SK-N-SH (cell line): Measurements from ENCODE around the gene ENDOV. TPM values are rescaled to one million over a fixed set of nuclear protein-coding genes. Genes with fewer than 3 reads are reported as not detected.

Source experiments
- CTCF ChIA-PET: fragments of 300-600, 350-600 bp; formaldehyde crosslinking; extraction: SDS; loops from one replicate; lab custom pipeline; 2021; lab: Yijun Ruan, JAX
- POLR2A ChIA-PET: fragments of 350-600 bp; sonication (Branson Sonifier 250); formaldehyde crosslinking; extraction: SDS; loops from one replicate; lab custom pipeline; 2020; ENCODE audit warnings: antibody characterized with exemption, inconsistent platforms; lab: Yijun Ruan, JAX
- DNase-seq: peaks from one replicate; pipeline ENCODE4 v3.0.0; 2012
- H2AFZ ChIP-seq: fragments of 200-600 bp; sonication (generic); 2 replicates; pipeline ENCODE4 v1.8.1; 2016; ENCODE audit warnings: antibody characterized with exemption, mild to moderate bottlenecking, low read depth
- H3F3A ChIP-seq: fragments of 200-600 bp; sonication (generic); replicated peaks from 2 replicates; pipeline ENCODE3; 2016; ENCODE audit warnings: antibody characterized with exemption, mild to moderate bottlenecking; ENCODE audit not compliant: insufficient read depth
- H3K27ac ChIP-seq, 2 experiments: fragments of 200-500 bp in 1 of 2; fragments of 200-600 bp in 1 of 2; sonication (Bioruptor generic) in 1 of 2; sonication (generic), shearing (Covaris generic) in 1 of 2; 2 replicates each; pipeline versions ENCODE4 v1.5.1 to v1.6.1; 2014 to 2016; ENCODE audit warnings: low read depth in 2 of 2, inconsistent platforms in 1 of 2, low read length in 1 of 2, mild to moderate bottlenecking in 1 of 2, mixed read lengths in 1 of 2
- H3K27me3 ChIP-seq: fragments of 200-600 bp; sonication (generic), shearing (Covaris generic); 2 replicates; pipeline ENCODE4 v1.6.1; 2016; ENCODE audit warnings: mixed run types; ENCODE audit not compliant: insufficient read depth
- H3K36me3 ChIP-seq, 2 experiments: fragments of 200-500 bp in 1 of 2; fragments of 200-600 bp in 1 of 2; sonication (Bioruptor generic) in 1 of 2; sonication (generic) in 1 of 2; replicated peaks in 1 of 2; 2 replicates each; pipeline versions ENCODE3 to v1.5.1; 2014 to 2016; ENCODE audit warnings: low read length in 1 of 2, mild to moderate bottlenecking in 1 of 2; ENCODE audit not compliant: insufficient read depth in 2 of 2, control insufficient read depth in 1 of 2
- H3K4me1 ChIP-seq, 2 experiments: fragments of 200-500 bp in 1 of 2; fragments of 200-600 bp in 1 of 2; sonication (Bioruptor generic) in 1 of 2; sonication (generic), shearing (Covaris generic) in 1 of 2; 2 replicates each; pipeline versions ENCODE4 v1.5.1 to v1.6.1; 2014 to 2016; ENCODE audit warnings: low read depth in 1 of 2, low read length in 1 of 2, mixed run types in 1 of 2; ENCODE audit not compliant: insufficient read depth in 2 of 2, control insufficient read depth in 1 of 2
- H3K4me2 ChIP-seq: fragments of 200-600 bp; sonication (generic), shearing (Covaris generic); 2 replicates; pipeline ENCODE4 v1.6.1; 2017; ENCODE audit warnings: mixed run types
- H3K4me3 ChIP-seq, 2 experiments: fragments of 200-500 bp in 1 of 2; fragments of 200-600 bp in 1 of 2; sonication (Bioruptor generic) in 1 of 2; sonication (generic), shearing (Covaris generic) in 1 of 2; 2 replicates each; pipeline versions ENCODE4 v1.5.1 to v1.8.1; 2014 to 2016; ENCODE audit warnings: low read depth in 2 of 2, inconsistent platforms in 1 of 2, low read length in 1 of 2, mild to moderate bottlenecking in 1 of 2, mixed read lengths in 1 of 2, moderate library complexity in 1 of 2
- H3K79me2 ChIP-seq: fragments of 200-600 bp; sonication (generic); 2 replicates; pipeline ENCODE4 v1.8.1; 2017; ENCODE audit warnings: mild to moderate bottlenecking; ENCODE audit not compliant: insufficient read depth
- H3K9ac ChIP-seq: fragments of 200-600 bp; sonication (generic); 2 replicates; pipeline ENCODE4 v1.6.1; 2017; ENCODE audit warnings: mixed run types
- H3K9me2 ChIP-seq: fragments of 200-600 bp; sonication (generic); 2 replicates; pipeline ENCODE4 v1.6.1; 2017; ENCODE audit warnings: mixed run types
- H3K9me3 ChIP-seq: fragments of 200-600 bp; sonication (generic); 2 replicates; pipeline ENCODE4 v1.6.1; 2017; ENCODE audit warnings: mixed run types, mild to moderate bottlenecking, moderate library complexity
- H4K20me1 ChIP-seq: fragments of 200-600 bp; sonication (generic); 2 replicates; pipeline ENCODE4 v1.6.1; 2017; ENCODE audit warnings: mild to moderate bottlenecking, mixed run types; ENCODE audit not compliant: insufficient read depth
- CHD2 ChIP-seq: fragments of 150-350 bp; IDR thresholded peaks from 2 replicates; pipeline ENCODE4 v1.6.1; 2018; ENCODE audit warnings: low read length; ENCODE audit not compliant: partially characterized antibody
- EZH2phosphoT487 ChIP-seq: fragments of 200-600 bp; sonication (generic); IDR thresholded peaks from 2 replicates; pipeline ENCODE4 v1.6.1; 2017; ENCODE audit warnings: low read depth, mixed run types, mild to moderate bottlenecking, antibody characterized with exemption, moderate library complexity, borderline replicate concordance
- FOSL2 ChIP-seq: IDR thresholded peaks from 2 replicates; pipeline ENCODE4 v1.4.0; 2012; ENCODE audit warnings: low read depth, mild to moderate bottlenecking, moderate library complexity, borderline replicate concordance
- FOXJ3 ChIP-seq: sonication (generic); formaldehyde crosslinking; IDR thresholded peaks from 2 replicates; pipeline ENCODE4 v1.5.1; 2020; ENCODE audit warnings: mild to moderate bottlenecking, missing genetic modification reagents
- GATA2 ChIP-seq: sonication (generic); formaldehyde crosslinking; IDR thresholded peaks from 2 replicates; pipeline ENCODE4 v1.5.0; 2020; ENCODE audit warnings: mild to moderate bottlenecking, missing genetic modification reagents
- JUND ChIP-seq: IDR thresholded peaks from 2 replicates; pipeline ENCODE4 v1.4.0; 2012
- MAX ChIP-seq: IDR thresholded peaks from 2 replicates; pipeline ENCODE4 v1.4.0; 2012; ENCODE audit warnings: low read depth
- MXI1 ChIP-seq: IDR thresholded peaks from 2 replicates; pipeline ENCODE4 v1.6.1; 2012; ENCODE audit warnings: mild to moderate bottlenecking, low read depth, low read length, improper control_type of control experiment
- NRF1 ChIP-seq: IDR thresholded peaks from 2 replicates; pipeline ENCODE4 v1.6.1; 2012; ENCODE audit warnings: low read depth, mild to moderate bottlenecking, low read length
- RAD21 ChIP-seq: IDR thresholded peaks from 2 replicates; pipeline ENCODE4 v1.6.1; 2012; ENCODE audit warnings: mild to moderate bottlenecking, low read length
- REST ChIP-seq: IDR thresholded peaks from 2 replicates; pipeline ENCODE4 v1.6.1; 2012; ENCODE audit warnings: mild to moderate bottlenecking, low read depth, low read length, moderate library complexity
- RFX5 ChIP-seq: IDR thresholded peaks from 2 replicates; pipeline ENCODE4 v1.6.1; 2012; ENCODE audit warnings: mild to moderate bottlenecking, improper control_type of control experiment, low read length
- SIN3A ChIP-seq: IDR thresholded peaks from 2 replicates; pipeline ENCODE4 v1.6.1; 2012; ENCODE audit warnings: low read depth, mild to moderate bottlenecking, low read length, moderate library complexity, borderline replicate concordance
- TAF1 ChIP-seq: IDR thresholded peaks from 2 replicates; pipeline ENCODE4 v1.6.1; 2012; ENCODE audit warnings: low read depth, mild to moderate bottlenecking, low read length, moderate library complexity, borderline replicate concordance
- TCF12 ChIP-seq: IDR thresholded peaks from 2 replicates; pipeline ENCODE4 v1.4.0; 2012
- WGBS: methylation state at CpG from one replicate; pipeline ENCODE4 v1.1.6; 2017; ENCODE audit warnings: low lambda C conversion rate; 5-methylcytosine and 5-hydroxymethylcytosine counted together
- polyA plus RNA-seq, 3 experiments: library from polyadenylated mRNA; depleted of rRNA; stranded (reverse); fragments of >200 nt; gene quantifications; 2 replicates each; pipeline ENCODE4 v1.2.3, GENCODE V29; 2012
- small RNA-seq, 7 experiments: library from RNA; depleted of rRNA; stranded (forward); fragments of <200 nt; gene quantifications; one replicate each; pipeline ENCODE3, GENCODE V24; 2012
- TF ChIP-seq, protein P1 (sequence below): IDR thresholded peaks from 2 replicates; pipeline ENCODE4 v1.4.0; 2012; ENCODE audit warnings: low read depth, borderline replicate concordance
- TF ChIP-seq, protein P2 (sequence below): IDR thresholded peaks from 2 replicates; pipeline ENCODE4 v1.4.0; 2012; ENCODE audit warnings: low read depth, borderline replicate concordance
- TF ChIP-seq, protein P3 (sequence below): IDR thresholded peaks from 2 replicates; pipeline ENCODE4; 2012

The ENDOV gene
- polyA plus RNA-seq, 1 of the 3 experiments (the other 2 are of a cell fraction), result 83.6 TPM

- no peak overlapping the region for H3K4me2 ChIP-seq
- H3K27me3 ChIP-seq, result peaks cover 6% of the 10 kb centered on the region; the same call in 1 of the 2 replicates
- no peak overlapping the region for H2AFZ ChIP-seq
- DNase-seq, result no peak
- no peak overlapping the region for H3K27ac ChIP-seq
- H3K9me3 ChIP-seq, result no peaks in the 10 kb centered on the region
- H3K79me2 ChIP-seq, result no peaks in the 10 kb centered on the region
- H3K9ac ChIP-seq, result no peak overlapping the region
- H3K9me2 ChIP-seq, result no peaks in the 10 kb centered on the region
- H3K4me1 ChIP-seq, result peaks cover 0 to 3% of the 10 kb centered on the region in 2 experiments; a peak in 1 of 4 replicates
- H4K20me1 ChIP-seq, result no peaks in the 10 kb centered on the region
- no peaks in the 10 kb centered on the region for H3K36me3 ChIP-seq
- 39% methylated on average over 7 of the region's 7 CpGs for WGBS
- H3F3A ChIP-seq, result no peaks in the 10 kb centered on the region
- H3K4me3 ChIP-seq, result no peak overlapping the region
- ChIA-PET POLR2A (no interaction called here), CTCF (interaction anchor here (1.2 kb wide), 1 partner anchor 9 kb away, joined by 3 read pairs; no protein-coding TSS in a partner anchor)
- TF ChIP-seq, protein P1, sequence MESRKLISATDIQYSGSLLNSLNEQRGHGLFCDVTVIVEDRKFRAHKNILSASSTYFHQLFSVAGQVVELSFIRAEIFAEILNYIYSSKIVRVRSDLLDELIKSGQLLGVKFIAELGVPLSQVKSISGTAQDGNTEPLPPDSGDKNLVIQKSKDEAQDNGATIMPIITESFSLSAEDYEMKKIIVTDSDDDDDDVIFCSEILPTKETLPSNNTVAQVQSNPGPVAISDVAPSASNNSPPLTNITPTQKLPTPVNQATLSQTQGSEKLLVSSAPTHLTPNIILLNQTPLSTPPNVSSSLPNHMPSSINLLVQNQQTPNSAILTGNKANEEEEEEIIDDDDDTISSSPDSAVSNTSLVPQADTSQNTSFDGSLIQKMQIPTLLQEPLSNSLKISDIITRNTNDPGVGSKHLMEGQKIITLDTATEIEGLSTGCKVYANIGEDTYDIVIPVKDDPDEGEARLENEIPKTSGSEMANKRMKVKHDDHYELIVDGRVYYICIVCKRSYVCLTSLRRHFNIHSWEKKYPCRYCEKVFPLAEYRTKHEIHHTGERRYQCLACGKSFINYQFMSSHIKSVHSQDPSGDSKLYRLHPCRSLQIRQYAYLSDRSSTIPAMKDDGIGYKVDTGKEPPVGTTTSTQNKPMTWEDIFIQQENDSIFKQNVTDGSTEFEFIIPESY, result no peak
- no peak for TF ChIP-seq MAX
- TF ChIP-seq GATA2, result no peak
- no peak for TF ChIP-seq FOSL2
- TF ChIP-seq MXI1, result no peak
- no peak for TF ChIP-seq RFX5
- no peak for TF ChIP-seq TCF12
- no peak for TF ChIP-seq TAF1
- no peak for TF ChIP-seq REST
- TF ChIP-seq NRF1, result no peak
- no peak for TF ChIP-seq JUND
- TF ChIP-seq EZH2phosphoT487, result no peak
- TF ChIP-seq FOXJ3 (CRISPR knock-in tag), result no peak
- TF ChIP-seq SIN3A, result no peak
- TF ChIP-seq RAD21, result no peak
- TF ChIP-seq, protein P2, sequence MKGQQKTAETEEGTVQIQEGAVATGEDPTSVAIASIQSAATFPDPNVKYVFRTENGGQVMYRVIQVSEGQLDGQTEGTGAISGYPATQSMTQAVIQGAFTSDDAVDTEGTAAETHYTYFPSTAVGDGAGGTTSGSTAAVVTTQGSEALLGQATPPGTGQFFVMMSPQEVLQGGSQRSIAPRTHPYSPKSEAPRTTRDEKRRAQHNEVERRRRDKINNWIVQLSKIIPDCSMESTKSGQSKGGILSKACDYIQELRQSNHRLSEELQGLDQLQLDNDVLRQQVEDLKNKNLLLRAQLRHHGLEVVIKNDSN, result no peak
- TF ChIP-seq, protein P3, sequence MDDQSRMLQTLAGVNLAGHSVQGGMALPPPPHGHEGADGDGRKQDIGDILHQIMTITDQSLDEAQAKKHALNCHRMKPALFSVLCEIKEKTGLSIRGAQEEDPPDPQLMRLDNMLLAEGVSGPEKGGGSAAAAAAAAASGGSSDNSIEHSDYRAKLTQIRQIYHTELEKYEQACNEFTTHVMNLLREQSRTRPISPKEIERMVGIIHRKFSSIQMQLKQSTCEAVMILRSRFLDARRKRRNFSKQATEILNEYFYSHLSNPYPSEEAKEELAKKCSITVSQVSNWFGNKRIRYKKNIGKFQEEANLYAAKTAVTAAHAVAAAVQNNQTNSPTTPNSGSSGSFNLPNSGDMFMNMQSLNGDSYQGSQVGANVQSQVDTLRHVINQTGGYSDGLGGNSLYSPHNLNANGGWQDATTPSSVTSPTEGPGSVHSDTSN, result no peak
- TF ChIP-seq CHD2, result no peak
Measured at GRCh38 chr17:80487511-80487910, 72.5 kb downstream of the ENDOV start.

Small RNA genes within 50 kb of the gene (small RNA-seq; reads per million reads assigned to genes)
- 0 to 0.53 (median 0) reads per million in 7 experiments for gene MIR4730

Other genes starting within 250 kb of the ENDOV start
- 0.05 TPM in 1 of 2 replicates, not detected in the other for gene CARD14, start 245.1 kb upstream of the ENDOV start, polyA plus RNA-seq (2012; rRNA removed)
- 96.5 and 161 TPM in 2 replicates for gene SGSH, start 194.8 kb upstream of the ENDOV start, polyA plus RNA-seq (2012; rRNA removed)
- gene SLC26A11, start 194.7 kb upstream of the ENDOV start, polyA plus RNA-seq (2012; rRNA removed), result 32.7 and 35.9 TPM in 2 replicates
- 53.5 and 57.5 TPM in 2 replicates for gene RNF213, start 154.3 kb upstream of the ENDOV start, polyA plus RNA-seq (2012; rRNA removed)
- 0.05 and 0.16 TPM in 2 replicates for gene NPTX1, start 61.4 kb downstream of the ENDOV start, polyA plus RNA-seq (2012; rRNA removed)
- gene RPTOR, start 129.7 kb downstream of the ENDOV start, polyA plus RNA-seq (2012; rRNA removed), result 9.0 and 14.9 TPM in 2 replicates